HepG2 (cell line): ENCODE results near the gene CES3. TPM values are rescaled to one million over a fixed set of nuclear protein-coding genes. Genes with fewer than 3 reads are reported as not detected.

Source experiments
- GMEB2 ChIP-seq: IDR thresholded peaks from 2 replicates; pipeline ENCODE4 v1.6.1; 2016; ENCODE audit warnings: missing biosample characterization, missing genetic modification reagents, low read depth
- HOXD1 ChIP-seq: sonication (generic); formaldehyde crosslinking; IDR thresholded peaks from 2 replicates; pipeline ENCODE4 v1.5.0; 2020; ENCODE audit warnings: missing genetic modification reagents
- MEIS2 ChIP-seq: sonication (generic); formaldehyde crosslinking; IDR thresholded peaks from 2 replicates; pipeline ENCODE4 v1.9.0; 2021; ENCODE audit warnings: mild to moderate bottlenecking, missing genetic modification reagents
- PHF20 ChIP-seq: sonication (generic); formaldehyde crosslinking; IDR thresholded peaks from 2 replicates; pipeline ENCODE4 v1.5.0; 2020; ENCODE audit warnings: mild to moderate bottlenecking, missing genetic modification reagents
- SP1 ChIP-seq, 2 experiments: fragments of 450-650 bp in 1 of 2; sonication (generic) in 1 of 2; formaldehyde crosslinking in 1 of 2; IDR thresholded peaks; 2 replicates each; pipeline versions ENCODE4 v1.4.0 to v1.6.1; 2016 to 2020; ENCODE audit warnings: missing genetic modification reagents in 1 of 2
- TBP ChIP-seq: sonication (generic); formaldehyde crosslinking; IDR thresholded peaks from 2 replicates; pipeline ENCODE4 v1.5.0; 2020; ENCODE audit warnings: missing genetic modification reagents
- TP53 ChIP-seq: sonication (generic); formaldehyde crosslinking; conservative IDR thresholded peaks from 2 replicates; pipeline ENCODE4 v1.4.0; 2020; ENCODE audit warnings: missing genetic modification reagents
- ZFP36 ChIP-seq: fragments of 150-350 bp; IDR thresholded peaks from 2 replicates; pipeline ENCODE4 v1.6.1; 2018; ENCODE audit warnings: borderline replicate concordance, low read length, low read depth; ENCODE audit not compliant: partially characterized antibody
- ZNF350 ChIP-seq: sonication (generic); formaldehyde crosslinking; IDR thresholded peaks from 2 replicates; pipeline ENCODE4 v1.4.0; 2020; ENCODE audit warnings: mild to moderate bottlenecking, low read depth, missing genetic modification reagents, borderline replicate concordance
- ZNF484 ChIP-seq: sonication (generic); formaldehyde crosslinking; IDR thresholded peaks from 2 replicates; pipeline ENCODE4 v1.5.1; 2020; ENCODE audit warnings: mild to moderate bottlenecking, low read depth, missing genetic modification reagents, borderline replicate concordance
- ZNF556 ChIP-seq: sonication (generic); formaldehyde crosslinking; IDR thresholded peaks from 2 replicates; pipeline ENCODE4 v1.4.0; 2020; ENCODE audit warnings: mild to moderate bottlenecking, missing genetic modification reagents, borderline replicate concordance
- ZNF567 ChIP-seq: sonication (generic); formaldehyde crosslinking; IDR thresholded peaks from 2 replicates; pipeline ENCODE4 v1.8.1; 2023; ENCODE audit warnings: mild to moderate bottlenecking, missing genetic modification reagents, borderline replicate concordance
- ZNF577 ChIP-seq: sonication (generic); formaldehyde crosslinking; IDR thresholded peaks from 2 replicates; pipeline ENCODE4 v1.4.0; 2020; ENCODE audit warnings: mild to moderate bottlenecking, low read depth, missing genetic modification reagents, borderline replicate concordance
- ZNF672 ChIP-seq: sonication (generic); formaldehyde crosslinking; IDR thresholded peaks from 2 replicates; pipeline ENCODE4 v1.8.1; 2022; ENCODE audit warnings: missing genetic modification reagents
- ZNF766 ChIP-seq: sonication (generic); formaldehyde crosslinking; IDR thresholded peaks from 2 replicates; pipeline ENCODE4 v1.5.0; 2020; ENCODE audit warnings: missing genetic modification reagents, borderline replicate concordance
- polyA plus RNA-seq, 8 experiments: library from polyadenylated mRNA; depleted of rRNA in 3 of 8; stranded (reverse) in 7 of 8; unstranded in 1 of 8; fragments of >200 nt; fragmentation: Illumina TruSeq in 4 of 8; extraction: Trizol in 4 of 8; gene quantifications; 2 replicates each; pipeline versions ENCODE4 v1.2.1 to v1.2.3, GENCODE V29; 2011 to 2016; ENCODE audit warnings: low read depth in 4 of 8, missing spikeins in 1 of 8, mixed read lengths in 1 of 8; ENCODE audit not compliant: insufficient read depth in 1 of 8
- total RNA-seq, 5 experiments: library from RNA; depleted of rRNA; stranded (reverse); fragments of >200 nt; fragmentation: Illumina TruSeq; extraction: Trizol; gene quantifications; 2 replicates each; pipeline ENCODE4 v1.2.3, GENCODE V29; 2016; ENCODE audit warnings: low read depth in 1 of 5
- TF ChIP-seq, protein P1 (sequence below), 2 experiments: sonication (generic) in 1 of 2; formaldehyde crosslinking in 1 of 2; IDR thresholded peaks; 2 replicates each; pipeline versions ENCODE4 v1.6.1 to v1.9.0; 2014 to 2022; ENCODE audit warnings: antibody characterized with exemption in 1 of 2, borderline replicate concordance in 1 of 2, inconsistent platforms in 1 of 2, low read depth in 1 of 2, missing genetic modification reagents in 1 of 2

The CES3 gene
- total and polyA plus RNA-seq, 2 of the 13 experiments (the other 11 are each of a cell fraction or from before 2014, with no cell fraction given): 6.6 to 17.4 TPM

DNA sequence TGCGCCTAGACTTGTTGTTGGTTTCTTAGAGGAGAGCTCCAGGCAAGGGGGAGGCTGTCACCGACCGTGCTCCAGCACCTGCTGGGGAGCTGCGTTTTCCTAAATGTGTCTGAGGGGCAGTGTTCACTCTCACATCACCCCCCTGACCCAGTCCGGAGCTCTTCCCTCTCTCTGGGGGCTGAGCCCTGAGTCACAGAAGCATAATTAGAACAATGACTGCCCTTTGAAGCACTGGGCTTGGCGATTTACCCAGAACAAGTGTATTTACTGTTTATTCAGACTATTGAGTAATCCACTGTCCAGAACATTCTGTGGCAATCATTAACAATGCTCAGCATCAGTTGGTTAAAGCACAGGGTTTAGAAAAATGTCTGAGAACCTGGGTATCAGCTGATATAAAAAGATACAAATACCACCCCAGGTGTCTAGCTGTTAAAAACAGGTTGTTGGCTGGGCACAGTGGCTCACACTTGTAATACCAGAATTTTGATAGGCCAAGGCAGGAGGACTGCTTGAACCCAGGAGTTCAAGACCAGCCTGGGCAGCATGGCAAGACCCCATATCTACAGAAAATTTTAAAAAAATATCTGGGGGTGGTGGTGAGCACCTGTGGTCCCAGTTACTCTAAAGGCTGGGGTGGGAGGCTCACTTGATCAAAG lies 35.4 kb downstream of the CES3 start (continued):
- 0 out of 2 replicates have a peak, but pooled peaks have one; percentile 65 for TF ChIP-seq ZNF556 (CRISPR knock-in tag)
- no peak for TF ChIP-seq ZFP36
- TF ChIP-seq, protein P1, sequence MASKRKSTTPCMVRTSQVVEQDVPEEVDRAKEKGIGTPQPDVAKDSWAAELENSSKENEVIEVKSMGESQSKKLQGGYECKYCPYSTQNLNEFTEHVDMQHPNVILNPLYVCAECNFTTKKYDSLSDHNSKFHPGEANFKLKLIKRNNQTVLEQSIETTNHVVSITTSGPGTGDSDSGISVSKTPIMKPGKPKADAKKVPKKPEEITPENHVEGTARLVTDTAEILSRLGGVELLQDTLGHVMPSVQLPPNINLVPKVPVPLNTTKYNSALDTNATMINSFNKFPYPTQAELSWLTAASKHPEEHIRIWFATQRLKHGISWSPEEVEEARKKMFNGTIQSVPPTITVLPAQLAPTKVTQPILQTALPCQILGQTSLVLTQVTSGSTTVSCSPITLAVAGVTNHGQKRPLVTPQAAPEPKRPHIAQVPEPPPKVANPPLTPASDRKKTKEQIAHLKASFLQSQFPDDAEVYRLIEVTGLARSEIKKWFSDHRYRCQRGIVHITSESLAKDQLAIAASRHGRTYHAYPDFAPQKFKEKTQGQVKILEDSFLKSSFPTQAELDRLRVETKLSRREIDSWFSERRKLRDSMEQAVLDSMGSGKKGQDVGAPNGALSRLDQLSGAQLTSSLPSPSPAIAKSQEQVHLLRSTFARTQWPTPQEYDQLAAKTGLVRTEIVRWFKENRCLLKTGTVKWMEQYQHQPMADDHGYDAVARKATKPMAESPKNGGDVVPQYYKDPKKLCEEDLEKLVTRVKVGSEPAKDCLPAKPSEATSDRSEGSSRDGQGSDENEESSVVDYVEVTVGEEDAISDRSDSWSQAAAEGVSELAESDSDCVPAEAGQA (IDR thresholded peaks at IDR 0.05; ENCODE audit: low read depth): no peak; the same call in 1 of the 2 replicates
- TF ChIP-seq, protein P1 (CRISPR knock-in tag; IDR thresholded peaks at IDR 0.05; ENCODE audit: borderline replicate concordance): no peak
- TF ChIP-seq MEIS2: no peak
- no peak for TF ChIP-seq ZNF567 (CRISPR knock-in tag)
- TF ChIP-seq SP1 (IDR thresholded peaks at IDR 0.05): no peak
- no peak for TF ChIP-seq SP1 (CRISPR knock-in tag; IDR thresholded peaks at IDR 0.05)
- no peak for TF ChIP-seq TBP (CRISPR knock-in tag)
- TF ChIP-seq ZNF577 (CRISPR knock-in tag): no peak
- no peak for TF ChIP-seq GMEB2
- TF ChIP-seq PHF20 (CRISPR knock-in tag): no peak
- TF ChIP-seq ZNF350: no peak; the same call in 1 of the 2 replicates
- no peak for TF ChIP-seq ZNF766 (CRISPR knock-in tag)
- no peak for TF ChIP-seq ZNF484
- no peak for TF ChIP-seq ZNF672
- peak; percentile 50; the same call in 1 of the 2 replicates for TF ChIP-seq HOXD1 (CRISPR knock-in tag)
- TF ChIP-seq TP53 (CRISPR knock-in tag): no peak
